ENCODE data around the gene ERBB3.

ERBB3 gene

GRCh38 chr12:56080556-56081138 lies 682 bp downstream of the ERBB3 start:
- DNase-seq, result no peak

- DNase-seq, result no peak
Observed at GRCh38 chr12:56081393-56082347, 1.7 kb downstream of the ERBB3 start.

GRCh38 chr12:56082382-56082781 lies 2.4 kb downstream of the ERBB3 start:
- no peak for DNase-seq

GRCh38 chr12:56082967-56083366 lies 3.0 kb downstream of the ERBB3 start:
- no peak for DNase-seq

GRCh38 chr12:56084958-56085543 lies 5.1 kb downstream of the ERBB3 start:
- no peak for DNase-seq

GRCh38 chr12:56086096-56086495 lies 6.1 kb downstream of the ERBB3 start:
- DNase-seq, result no peak

GRCh38 chr12:56086608-56087007 lies 6.6 kb downstream of the ERBB3 start:
- DNase-seq, result no peak

GRCh38 chr12:56087220-56087619 lies 7.3 kb downstream of the ERBB3 start:
- no peak for DNase-seq

GRCh38 chr12:56097738-56098137 lies 17.8 kb downstream of the ERBB3 start:
- no peak for DNase-seq

GRCh38 chr12:56098592-56098991 lies 18.6 kb downstream of the ERBB3 start:
- DNase-seq, result no peak

- DNase-seq, result no peak
Observed at GRCh38 chr12:56099787-56100186, 19.8 kb downstream of the ERBB3 start.

GRCh38 chr12:56101045-56101444 lies 21.1 kb downstream of the ERBB3 start:
- DNase-seq, result no peak

- no peak for DNase-seq
Observed at GRCh38 chr12:56102683-56103065, 22.7 kb downstream of the ERBB3 start.

GRCh38 chr12:56103066-56103711 lies 23.2 kb downstream of the ERBB3 start:
- DNase-seq, result no peak

GRCh38 chr12:56103823-56104108 lies 23.8 kb downstream of the ERBB3 start:
- DNase-seq, result no peak

- peak; percentile 96 to 97 for DNase-seq
Observed at GRCh38 chr12:56104109-56104814, 24.3 kb downstream of the ERBB3 start, which contains the start of gene PA2G4. Gene PA2G4 (plus strand): TSS chr12:56104559. CDS start chr12:56104738, 179 bp downstream.

- DNase-seq, result peak in 1 of 2 experiments; percentile 8
Observed at GRCh38 chr12:56104815-56105608, 25.0 kb downstream of the ERBB3 start.

GRCh38 chr12:56105609-56105902 lies 25.6 kb downstream of the ERBB3 start:
- DNase-seq, result no peak

- DNase-seq, result no peak
Observed at GRCh38 chr12:56107242-56107641, 27.3 kb downstream of the ERBB3 start.

GRCh38 chr12:56110571-56110970 lies 30.6 kb downstream of the ERBB3 start:
- DNase-seq, result no peak

- no peak for DNase-seq
Observed at GRCh38 chr12:56114084-56114483, 34.1 kb downstream of the ERBB3 start.

GRCh38 chr12:56115329-56115728 lies 35.4 kb downstream of the ERBB3 start:
- no peak for DNase-seq

Measured in activated CD4-positive, alpha-beta T cell treated with anti-CD3 and anti-CD28 coated beads, Interleukin-2, amount 50 U/mL, for 4 hours (primary cell).